HG02763 (cell line): ENCODE measurements around the gene LMF1.

ENCODE experiments used
- ATAC-seq: cut with Tn5 transposase; IDR thresholded peaks from one replicate; pipeline ENCODE4 v1.9.1; 2021; ENCODE audit warnings: mild to moderate bottlenecking, moderate library complexity; ENCODE audit not compliant: unreplicated experiment

The LMF1 gene

GRCh38 chr16:853981-854807, 116.6 kb downstream of the LMF1 start:
- no peak for ATAC-seq

DNA sequence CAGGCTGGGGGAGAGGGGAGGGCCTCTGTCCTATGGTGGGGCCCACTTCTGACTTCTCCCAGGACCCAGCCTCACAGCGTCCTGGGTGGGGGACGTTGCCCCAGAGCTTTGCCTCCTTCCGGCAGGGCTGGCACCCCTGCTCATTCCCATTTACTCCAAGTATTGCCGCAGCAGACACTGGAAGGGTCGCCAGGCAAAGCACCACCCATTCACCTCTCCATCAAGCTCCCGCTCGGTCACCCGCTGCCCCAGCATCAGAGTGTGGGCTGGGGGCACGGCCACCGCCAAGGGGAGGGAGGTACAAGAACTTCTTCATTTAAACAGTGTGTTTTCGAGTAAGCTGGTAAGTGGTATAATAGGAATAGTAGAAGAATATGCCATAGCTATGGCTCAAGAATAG, 117.5 kb downstream of the LMF1 start:
- ATAC-seq, result no peak

DNA sequence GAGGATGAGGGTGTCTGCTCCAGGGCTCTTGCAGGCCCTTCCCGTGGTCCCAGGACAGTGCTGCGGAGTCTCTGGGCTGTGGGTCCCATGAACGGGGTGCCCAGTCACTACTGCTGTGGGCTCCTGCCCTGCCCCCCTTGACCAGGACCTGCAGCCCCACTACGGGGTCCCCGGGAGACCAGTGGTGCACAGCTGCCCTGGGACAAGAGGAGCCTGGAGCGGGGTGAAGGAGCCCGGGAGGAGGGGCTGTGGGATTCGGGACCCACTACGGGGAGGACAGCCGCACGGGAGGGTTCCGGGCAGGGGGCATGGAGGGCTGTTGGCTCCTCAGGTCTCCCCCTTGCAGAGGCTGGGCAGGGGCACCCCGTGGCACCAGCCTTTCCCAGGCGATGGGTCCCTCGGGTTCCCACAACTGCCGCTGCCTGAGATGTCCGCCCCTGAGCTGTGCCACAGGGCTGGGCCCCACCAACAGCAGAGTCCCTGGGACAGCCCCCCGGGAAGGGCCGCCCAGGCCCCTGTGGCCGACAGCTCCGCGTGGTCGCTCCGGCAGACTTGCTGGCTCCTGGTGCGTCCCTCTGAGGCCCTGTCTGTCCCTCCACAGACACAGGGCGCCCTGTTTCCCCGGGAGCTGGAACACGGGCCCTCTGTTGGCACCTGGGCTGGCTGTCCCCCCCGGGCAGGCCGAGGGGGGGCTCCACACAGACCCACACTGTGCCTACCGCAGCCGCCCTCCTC, 118.2 kb downstream of the LMF1 start:
- no peak for ATAC-seq

GRCh38 chr16:851871-852270, 118.9 kb downstream of the LMF1 start:
- ATAC-seq, result no peak

- no peak for ATAC-seq
Observed at GRCh38 chr16:851209-851810, 119.5 kb downstream of the LMF1 start.

DNA sequence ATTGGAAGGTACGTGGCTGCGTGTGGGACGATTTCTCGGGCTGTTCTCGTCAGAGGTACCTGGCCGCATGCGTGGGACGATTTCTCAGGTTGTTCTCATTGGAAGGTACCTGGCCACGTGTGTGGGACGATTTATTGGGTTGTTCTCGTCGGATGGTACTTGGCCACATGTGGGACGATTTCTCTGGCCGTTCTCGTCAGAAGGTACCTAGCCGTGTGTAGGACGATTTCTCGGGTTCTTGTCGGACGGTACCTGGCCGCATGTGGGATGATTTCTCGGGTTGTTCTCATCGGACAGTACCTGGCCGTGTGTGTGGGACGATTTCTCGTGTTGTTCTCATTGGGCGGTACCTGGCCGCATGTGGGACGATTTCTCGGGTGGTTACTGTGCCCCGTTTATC, 120.1 kb downstream of the LMF1 start:
- ATAC-seq, result no peak

GRCh38 chr16:848510-849253, 122.1 kb downstream of the LMF1 start:
- no peak for ATAC-seq

GRCh38 chr16:847681-848445, 122.9 kb downstream of the LMF1 start:
- no peak for ATAC-seq

DNA sequence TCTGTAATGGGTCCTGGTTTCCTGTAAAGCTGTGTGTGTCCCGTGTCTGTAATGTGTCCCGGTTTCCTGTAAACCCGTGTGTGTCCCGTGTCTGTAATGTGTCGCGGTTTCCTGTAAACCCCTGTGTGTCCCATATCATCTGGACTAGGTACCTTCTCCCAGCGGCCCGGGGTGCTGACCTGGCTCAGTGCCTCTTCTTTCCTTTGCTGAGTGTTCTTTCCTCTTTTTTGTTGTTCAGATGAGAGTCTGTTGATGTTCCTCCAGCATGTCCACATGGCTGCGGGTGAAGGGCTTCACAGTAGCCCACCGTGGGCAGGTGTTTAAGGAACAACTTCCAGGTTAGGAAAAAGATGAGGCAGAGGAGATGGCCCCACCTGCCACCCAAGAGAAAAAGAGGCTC, 123.6 kb downstream of the LMF1 start:
- no peak for ATAC-seq

GRCh38 chr16:845351-845745, 125.4 kb downstream of the LMF1 start:
- ATAC-seq, result no peak

DNA sequence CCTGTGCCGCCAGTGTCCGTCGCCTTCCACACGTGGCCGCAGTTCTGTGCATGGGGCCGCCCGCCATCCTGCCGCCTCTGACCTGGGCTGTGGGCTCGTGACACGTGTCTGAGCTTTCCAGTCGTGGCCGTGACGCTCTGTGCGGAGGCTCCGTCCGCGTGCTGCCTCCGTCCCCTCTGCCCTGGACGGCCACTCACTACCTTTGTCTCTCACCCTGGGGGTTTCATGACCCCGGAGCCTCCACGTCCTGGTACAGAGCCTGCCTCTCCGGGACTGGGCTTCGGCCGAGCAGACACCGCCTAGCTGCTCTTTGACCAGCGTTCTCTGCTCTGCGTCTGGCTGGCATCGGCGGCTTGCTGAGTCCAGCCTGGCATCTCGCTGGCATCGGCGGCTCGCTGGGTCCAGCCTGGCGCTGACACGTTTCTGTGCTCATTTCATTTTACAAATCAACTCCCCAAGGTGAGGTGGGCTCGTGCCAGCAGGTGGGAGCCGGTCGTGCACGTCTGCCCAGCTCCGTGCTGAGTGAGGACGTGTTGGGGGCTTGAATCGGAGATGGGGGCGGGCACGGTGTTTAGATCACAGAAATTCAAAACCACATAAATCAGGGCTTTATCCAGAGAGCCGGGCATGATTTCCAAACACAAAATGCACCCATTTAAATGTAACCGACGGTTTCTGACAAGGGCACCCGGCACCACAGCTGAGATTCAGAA, 126.0 kb downstream of the LMF1 start:
- no peak for ATAC-seq

DNA sequence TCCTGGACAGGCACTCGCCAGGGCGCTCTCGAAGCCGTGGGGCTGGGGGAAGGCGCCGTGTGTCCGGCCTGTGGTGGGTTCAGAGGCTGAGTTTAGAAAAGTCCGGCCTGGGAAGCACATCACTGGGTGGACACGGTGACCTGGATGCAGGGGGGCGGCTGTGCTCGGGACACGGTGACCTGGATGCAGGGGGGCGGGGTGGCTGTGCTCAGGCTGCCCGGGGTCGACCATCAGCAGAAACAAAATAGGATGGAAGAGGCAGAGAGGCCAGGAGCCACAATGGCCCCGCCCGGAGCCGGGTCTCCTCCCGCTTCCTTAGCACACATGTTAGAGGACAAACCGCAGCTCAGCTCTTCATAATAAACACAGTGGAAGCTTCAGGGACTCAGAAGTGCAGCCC, 127.0 kb downstream of the LMF1 start:
- no peak for ATAC-seq

DNA sequence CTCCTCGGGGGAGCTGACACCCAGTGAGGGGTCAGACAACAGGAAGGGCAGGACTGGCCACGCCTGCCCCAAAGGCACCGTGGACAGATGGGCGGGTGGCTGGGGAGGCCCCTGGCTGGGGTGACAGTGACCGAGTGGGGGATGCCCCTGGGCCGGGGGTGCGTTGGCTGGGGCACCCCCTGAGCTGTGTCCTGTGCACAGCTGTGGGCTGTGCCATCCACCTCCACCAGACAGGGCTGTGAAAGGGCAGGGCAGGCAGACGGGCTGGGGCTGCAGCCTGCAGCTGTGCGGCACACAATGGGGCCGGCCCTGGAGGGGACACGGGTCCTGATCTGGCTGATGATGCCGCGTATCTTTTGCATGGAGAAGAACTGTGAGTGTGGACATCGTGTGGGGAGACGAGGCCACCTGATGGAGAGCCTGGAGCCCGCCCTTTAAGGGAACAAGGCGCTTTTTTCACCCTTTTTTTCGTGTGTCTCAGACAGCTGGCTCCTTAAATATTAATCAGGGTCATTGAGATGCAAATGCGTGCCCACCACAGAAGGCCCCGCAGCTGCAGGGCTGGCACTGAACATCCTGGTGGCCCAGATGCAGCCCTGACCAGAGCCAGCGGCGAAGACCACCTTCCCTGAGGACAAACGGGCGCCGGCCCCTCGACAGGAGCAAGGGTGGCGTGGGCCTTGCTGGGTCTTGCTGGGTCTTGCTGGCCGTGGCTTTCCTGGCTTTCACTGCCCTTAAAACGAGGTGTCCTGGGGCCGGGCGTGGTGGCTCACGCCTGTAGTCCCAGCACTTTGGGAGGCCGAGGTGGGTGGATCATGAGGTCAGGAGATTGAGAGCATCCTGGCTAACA, 127.8 kb downstream of the LMF1 start:
- ATAC-seq, result no peak

DNA sequence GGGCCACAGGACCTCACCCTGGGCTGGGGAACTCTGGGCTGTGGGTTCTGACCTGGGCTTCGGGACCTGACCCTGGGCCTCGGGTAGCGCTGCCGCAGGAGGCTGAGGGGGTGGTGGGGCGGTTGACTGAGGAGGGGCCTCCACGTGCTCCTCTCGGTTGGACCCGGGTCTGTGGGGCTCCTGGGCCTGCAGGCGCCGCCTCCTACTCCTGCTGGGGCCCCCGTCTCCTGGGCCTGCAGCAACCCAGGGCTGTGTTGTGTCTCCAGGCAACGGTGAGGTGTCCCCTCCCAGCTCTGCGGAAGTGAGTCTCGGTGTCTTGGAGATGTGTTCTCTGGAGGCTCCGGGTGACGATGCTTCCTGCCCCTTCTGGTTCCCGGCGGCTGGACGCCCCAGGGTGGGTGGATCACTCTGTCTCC, 128.7 kb downstream of the LMF1 start:
- ATAC-seq, result no peak

- ATAC-seq, result no peak
Observed at GRCh38 chr16:841455-842060, 129.2 kb downstream of the LMF1 start.

DNA sequence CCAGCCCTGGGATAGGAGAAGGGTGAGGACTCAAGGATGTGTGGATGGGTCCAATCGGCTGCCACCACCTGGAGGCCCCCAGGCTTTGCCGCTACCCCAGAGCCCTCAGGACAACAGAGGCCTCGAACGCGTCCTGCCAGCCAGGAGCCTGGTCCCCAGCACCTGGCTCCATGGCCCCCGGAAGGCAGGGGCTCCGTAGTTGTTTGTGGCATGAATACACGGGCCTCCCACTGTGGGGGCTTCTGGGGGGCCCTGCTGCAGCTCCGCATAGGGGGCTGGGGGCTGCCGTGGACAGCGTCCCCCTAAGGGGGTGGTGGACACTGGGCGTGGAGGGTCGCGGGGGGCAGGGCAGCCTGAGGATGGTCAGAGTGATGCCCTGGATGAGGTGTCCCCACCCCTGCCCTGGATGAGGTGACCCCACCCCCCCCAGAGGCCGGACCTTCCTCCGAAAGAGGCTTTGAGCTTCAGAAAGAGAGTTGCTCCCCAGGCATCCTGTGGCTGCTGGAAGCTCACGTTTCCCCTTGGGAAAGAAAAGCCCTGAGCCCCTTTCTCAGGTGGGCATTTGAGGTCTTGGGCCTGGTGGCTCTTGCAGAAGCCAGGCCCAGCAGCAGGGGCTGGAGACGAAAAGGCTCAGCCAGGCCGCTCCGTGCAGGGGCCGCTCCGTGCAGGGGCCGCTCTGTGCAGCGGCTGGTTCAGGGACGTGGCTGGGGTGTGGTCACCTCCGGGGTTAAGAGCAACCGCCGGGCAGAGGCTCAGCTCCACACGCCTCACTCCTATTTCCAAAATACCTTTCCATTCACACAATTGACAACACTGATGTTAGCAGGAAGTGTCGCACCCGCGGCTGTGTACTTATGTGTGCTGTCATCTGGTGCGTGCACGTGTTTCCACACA, 130.0 kb downstream of the LMF1 start:
- no peak for ATAC-seq

- ATAC-seq, result no peak
Observed at GRCh38 chr16:839643-840408, 131.0 kb downstream of the LMF1 start.
